GM19238 (cell line): ENCODE measurements around the gene CILP.
"Not testable (repeated sequence)": the region's sequence is repeated elsewhere in the genome, so short reads cannot be mapped to it uniquely, and the experiment has no call there.

ENCODE experiments used
- DNase-seq: peaks from one replicate; pipeline ENCODE4 v3.0.0; 2011; ENCODE audit warnings: low spot score; ENCODE audit not compliant: insufficient read length

The CILP gene

DNA sequence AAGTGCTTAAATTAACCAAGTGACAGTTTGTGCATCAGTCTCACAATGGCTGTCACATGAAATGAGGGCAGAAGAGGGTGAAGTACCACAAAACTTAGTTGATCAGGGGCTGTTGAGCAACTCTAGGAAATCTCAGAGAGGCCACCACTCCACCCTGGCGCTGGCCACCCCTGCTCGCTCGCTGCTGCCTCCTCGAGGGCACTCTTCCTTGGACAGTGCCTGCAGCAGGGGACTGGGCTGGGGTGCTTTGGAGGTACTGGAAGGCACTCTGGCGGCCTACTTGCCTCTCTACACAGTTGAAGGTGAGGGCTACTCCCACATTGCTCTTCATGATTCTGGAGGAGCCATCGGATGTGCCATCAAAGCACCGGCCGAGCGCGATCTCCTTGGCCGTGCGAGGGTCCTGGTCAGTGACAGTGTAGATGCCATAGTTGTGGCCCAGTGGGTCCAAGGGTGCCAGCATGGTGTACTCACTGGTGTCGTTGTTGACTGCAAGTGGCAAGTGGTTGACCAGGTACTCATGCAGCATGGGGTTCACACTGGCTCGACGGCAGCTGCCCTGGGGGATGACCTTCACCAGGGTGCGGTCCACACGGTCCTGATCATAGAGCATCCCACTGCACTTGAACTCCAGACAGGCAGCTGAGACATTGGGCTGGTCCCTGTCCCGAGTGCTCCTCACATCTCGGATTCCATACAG is 14.5 kb downstream of the CILP start:
- DNase-seq = no peak

DNA sequence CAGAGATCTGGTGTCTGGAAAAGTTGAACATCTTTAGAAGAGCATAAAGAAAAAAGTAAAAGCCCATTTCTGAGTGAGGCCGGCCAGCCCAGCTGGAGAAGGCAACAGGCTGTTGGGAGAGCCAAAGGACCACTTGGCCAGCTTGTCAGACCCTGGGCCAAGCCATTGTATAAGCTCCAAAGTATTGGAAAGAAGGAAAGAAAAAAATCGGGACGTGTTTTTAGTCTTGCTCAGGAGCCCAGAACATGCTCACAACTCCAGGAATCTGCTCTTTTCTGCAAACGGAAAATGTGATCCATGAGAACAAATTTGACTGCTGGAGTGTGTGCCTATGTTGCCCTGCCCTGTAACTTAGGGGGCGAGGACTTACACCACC is 15.7 kb downstream of the CILP start:
- DNase-seq = no peak

- DNase-seq = no peak
Observed at GRCh38 chr15:65194826-65195547, 16.3 kb downstream of the CILP start.

GRCh38 chr15:65192016-65192415 is 19.3 kb downstream of the CILP start:
- DNase-seq = no peak

DNA sequence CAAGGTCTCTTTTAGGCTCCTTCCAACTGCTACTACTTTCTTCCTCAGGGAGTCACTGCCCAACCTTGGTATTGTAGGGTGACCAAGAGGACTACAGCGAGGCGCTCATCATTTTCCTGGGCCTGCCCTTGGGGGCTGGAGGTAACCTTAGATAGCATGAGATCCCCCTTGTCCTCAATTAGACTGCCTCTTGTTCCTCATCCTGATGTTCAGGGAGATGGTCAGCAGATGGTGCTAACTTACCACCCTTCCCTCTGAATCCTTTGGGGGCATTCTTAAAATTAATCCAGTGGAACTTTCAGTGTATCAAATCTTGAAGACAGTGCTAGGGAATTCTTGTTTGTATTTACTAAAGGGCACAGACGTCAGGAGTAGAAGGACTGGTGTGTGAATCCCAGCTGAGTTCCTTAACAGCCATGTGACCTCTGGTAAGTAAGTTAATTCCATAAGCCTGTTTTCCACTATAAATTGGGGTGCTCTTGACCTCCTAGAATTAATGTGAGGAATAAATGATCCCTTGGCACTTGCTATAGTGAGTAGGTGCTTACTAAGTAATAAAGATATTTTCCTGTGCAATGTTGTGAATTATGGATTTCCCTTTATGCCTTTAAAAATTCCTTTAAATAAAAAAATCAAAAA is 22.1 kb downstream of the CILP start:
- no peak for DNase-seq

- DNase-seq = not testable (repeated sequence)
Observed at GRCh38 chr15:65188472-65188871, 22.8 kb downstream of the CILP start.

- DNase-seq = peak; percentile 83
Observed at GRCh38 chr15:65184868-65185717, 26.2 kb downstream of the CILP start, which contains the start of gene CLPX. CLPX (minus strand) TSS chr15:65185342; CDS start chr15:65185153, 189 bp downstream.

GRCh38 chr15:65184305-65184867 is 26.9 kb downstream of the CILP start:
- no peak for DNase-seq

DNA sequence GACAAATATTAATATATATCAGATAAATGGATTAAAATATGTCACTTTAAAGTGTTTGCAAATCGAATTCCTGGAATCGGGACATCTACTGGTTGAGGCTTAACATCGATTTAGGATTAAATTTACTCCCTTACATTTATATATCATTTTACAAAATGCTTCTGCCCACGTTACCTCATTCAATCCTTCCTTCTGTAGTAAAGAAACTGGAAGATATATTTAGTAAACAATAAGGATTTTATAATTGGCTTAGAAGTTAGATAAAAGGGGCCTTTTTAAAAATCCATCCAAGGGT is 27.5 kb downstream of the CILP start:
- no peak for DNase-seq

- DNase-seq = no peak
Observed at GRCh38 chr15:65182538-65182937, 28.7 kb downstream of the CILP start.

DNA sequence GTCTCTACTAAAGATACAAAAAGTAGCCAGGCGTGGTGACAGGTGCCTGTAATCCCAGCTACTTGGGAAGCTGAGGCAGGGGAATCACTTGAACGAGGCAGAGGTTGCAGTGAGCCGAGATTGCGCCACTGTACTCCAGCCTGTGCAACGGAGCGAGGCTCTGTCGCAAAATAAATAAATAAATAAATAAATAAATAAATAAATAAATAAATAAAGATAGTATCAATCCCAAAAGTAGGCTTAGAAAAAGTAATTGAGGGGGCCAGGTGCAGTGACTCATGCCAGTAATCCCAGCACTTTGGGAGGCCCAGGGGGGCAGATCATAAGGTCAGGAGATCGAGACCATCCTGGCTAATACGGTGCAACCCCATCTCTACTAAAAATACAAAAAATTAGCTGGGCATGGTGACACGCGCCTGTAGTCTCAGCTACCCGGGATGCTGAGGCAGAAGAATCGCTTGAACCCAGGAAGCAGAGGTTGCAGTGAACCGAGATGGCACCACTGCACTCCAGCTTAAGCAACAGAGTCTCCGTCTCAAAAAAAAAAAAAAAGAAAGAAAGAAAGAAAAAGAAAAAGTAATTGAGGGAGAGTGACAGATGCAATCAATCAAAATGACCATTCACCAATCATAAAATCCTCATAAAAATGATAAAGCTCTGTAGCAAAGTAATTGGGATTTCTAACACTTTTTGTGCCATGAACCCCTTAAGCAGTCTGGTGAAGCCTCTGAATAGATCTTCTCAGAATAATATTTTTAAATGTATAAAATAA is 29.5 kb downstream of the CILP start:
- DNase-seq = not testable (repeated sequence)

GRCh38 chr15:65180167-65180566 is 31.1 kb downstream of the CILP start:
- DNase-seq = no peak

DNA sequence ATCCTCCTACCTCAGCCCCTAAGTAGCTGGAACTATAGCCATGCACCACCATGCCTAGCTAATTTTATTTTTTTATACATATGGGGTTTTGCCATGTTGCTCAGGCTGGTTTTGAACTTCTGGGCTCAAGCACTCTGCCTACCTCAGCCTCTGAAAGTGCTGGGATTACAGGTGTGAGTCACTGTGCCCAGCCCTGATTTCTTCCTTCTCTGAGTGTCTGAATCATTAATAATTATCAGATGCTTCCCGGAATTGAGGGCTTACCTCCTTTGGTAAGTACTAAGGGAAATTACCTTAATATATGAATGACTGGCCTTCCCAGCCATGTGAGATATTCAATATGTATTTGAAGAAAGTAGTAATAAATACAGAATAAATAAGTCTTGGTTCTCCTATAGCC is 33.4 kb downstream of the CILP start:
- DNase-seq = no peak

- DNase-seq = no peak
Observed at GRCh38 chr15:65176056-65176455, 35.2 kb downstream of the CILP start.

DNA sequence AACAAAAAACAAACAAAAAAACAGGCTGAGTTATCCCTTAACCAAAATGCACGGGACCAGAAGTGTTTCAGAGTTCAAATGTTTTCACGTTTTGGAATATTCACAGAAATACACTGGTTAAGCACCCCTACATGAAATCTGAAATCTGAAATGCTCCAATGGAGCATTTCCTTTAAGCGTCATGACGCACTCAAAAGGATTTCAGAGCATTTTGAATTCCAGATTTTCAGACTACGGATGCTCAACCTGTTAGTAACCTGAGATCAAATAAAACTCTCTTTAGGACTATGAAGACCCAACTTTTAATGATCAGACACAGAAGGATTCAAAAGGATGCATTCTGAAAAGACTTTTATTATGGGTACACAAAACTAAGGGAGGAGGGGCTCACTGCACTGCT is 35.8 kb downstream of the CILP start:
- DNase-seq = no peak

DNA sequence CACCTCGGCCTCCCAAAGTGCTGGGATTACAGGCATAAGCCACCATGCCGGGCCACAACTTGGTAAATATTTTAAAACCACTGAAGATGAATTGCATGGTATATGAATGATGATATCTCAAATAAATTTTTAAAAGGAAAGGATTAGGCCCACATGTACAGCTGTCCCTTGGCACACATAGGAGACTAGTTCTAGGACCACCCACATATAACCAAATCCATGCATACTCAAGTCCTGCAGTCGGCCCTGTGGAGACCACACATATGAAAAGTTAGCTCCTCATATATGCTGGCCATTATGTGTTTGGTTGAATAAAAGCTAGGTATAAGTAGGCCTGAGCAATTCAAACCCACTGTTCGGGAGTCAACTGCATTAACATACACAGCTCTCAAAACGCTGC is 36.8 kb downstream of the CILP start:
- DNase-seq = no peak

DNA sequence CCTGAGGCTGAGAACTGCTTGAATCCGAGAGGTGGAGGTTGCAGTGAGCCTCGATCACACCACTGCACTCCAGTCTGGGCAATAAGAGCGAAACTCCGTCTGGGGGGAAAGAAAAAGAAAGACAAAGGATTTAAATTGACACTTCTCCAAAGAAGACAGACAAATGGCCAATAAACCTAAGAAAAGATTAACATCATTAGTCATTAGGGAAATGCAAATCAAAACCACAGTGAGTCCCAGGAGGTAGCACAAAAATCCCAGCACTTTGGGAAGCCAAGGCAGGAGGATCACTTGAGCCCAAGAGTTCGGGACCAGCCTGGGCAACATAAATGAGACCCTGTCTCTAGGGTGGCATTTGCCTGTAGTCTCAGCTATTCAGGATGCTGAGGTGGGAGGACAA is 38.7 kb downstream of the CILP start:
- no peak for DNase-seq

DNA sequence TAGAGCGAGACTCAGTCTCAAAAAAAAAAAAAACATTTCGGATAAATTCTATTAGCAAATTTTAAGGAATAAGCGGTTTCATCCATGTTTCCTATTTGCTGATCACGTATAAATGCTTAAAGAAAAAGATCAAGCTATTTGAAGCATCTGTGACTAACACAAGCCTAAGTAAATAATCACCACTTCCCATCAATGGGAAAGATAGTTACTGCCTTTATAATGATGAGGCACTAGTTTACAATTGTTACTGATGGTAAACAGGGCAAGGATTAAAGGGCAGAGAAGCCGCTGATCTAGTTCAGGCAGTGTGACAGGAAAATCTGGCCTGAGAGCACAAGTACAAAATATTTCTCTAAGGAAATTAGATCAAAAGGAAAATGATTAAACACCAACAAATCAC is 39.8 kb downstream of the CILP start:
- no peak for DNase-seq

- no peak for DNase-seq
Observed at GRCh38 chr15:65165875-65166274, 45.4 kb downstream of the CILP start.

DNA sequence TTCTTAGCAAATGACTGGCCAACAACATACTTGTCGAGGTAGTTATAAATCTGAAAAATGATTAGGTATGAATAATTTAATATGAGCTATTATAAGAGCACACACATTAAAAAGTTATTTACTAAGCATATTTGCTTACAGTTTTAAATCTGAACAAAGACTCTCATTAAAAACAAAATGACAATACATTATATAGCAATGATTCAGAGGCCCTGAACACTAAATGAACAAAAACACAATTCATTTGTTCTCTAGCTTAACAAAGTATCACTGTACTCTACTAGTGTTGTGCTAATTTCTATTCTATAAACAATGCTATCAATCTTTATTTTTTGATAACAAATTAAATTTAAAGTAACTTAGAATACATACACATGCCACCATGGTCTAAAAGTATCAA is 47.1 kb downstream of the CILP start:
- DNase-seq = no peak

GRCh38 chr15:65163041-65163440 is 48.2 kb downstream of the CILP start:
- no peak for DNase-seq
